IMR-90 (cell line): ENCODE results near the gene SPOCK3. TPM values are rescaled to one million over a fixed set of nuclear protein-coding genes. Genes with fewer than 3 reads are reported as not detected.
A peak's percentile ranks its signal among the peaks of the same experiment; 100 is the strongest.

ENCODE experiments used
- ATAC-seq: fragments of 200-7000 bp; cut with Tn5 transposase; 2 replicates; pipeline ENCODE4 v1.9.1; 2020; ENCODE audit warnings: low read depth, mild to moderate bottlenecking, moderate library complexity
- Bru-seq: library from RNA; stranded (reverse); fragments of 400-500 nt; gene quantifications from one replicate; lab custom pipeline; 2021; lab: Mats Ljungman, UMichigan
- BruChase-seq, 2 experiments: library from RNA; stranded (reverse); fragments of 400-500 nt; gene quantifications; one replicate each; lab custom pipeline; 2021; lab: Mats Ljungman, UMichigan
- BruUV-seq: library from RNA; stranded (reverse); fragments of 400-500 nt; replicated peaks from 2 replicates; lab custom pipeline; 2021; lab: Mats Ljungman, UMichigan
- CTCF ChIA-PET: fragments of 300-600 bp; formaldehyde crosslinking; extraction: SDS; loops from one replicate; lab custom pipeline; 2021; ENCODE audit warnings: antibody characterized with exemption; lab: Yijun Ruan, JAX
- POLR2A ChIA-PET: fragments of 300-600 bp; sonication (Branson Sonifier 250); formaldehyde crosslinking; loops from one replicate; lab custom pipeline; 2022; ENCODE audit warnings: antibody characterized with exemption; ENCODE audit not compliant: unreplicated experiment; lab: Charles Lee
- DNase-seq: peaks from one replicate; pipeline ENCODE4 v3.0.0; 2013
- H2AFZ ChIP-seq: replicated peaks from 2 replicates; pipeline ENCODE3; 2013; ENCODE audit warnings: low read length, mild to moderate bottlenecking; ENCODE audit not compliant: poor library complexity
- H2AK5ac ChIP-seq: 2 replicates; pipeline ENCODE4 v1.6.1; 2013; ENCODE audit warnings: low read depth, low read length, inconsistent platforms
- H2AK9ac ChIP-seq: replicated peaks from 2 replicates; pipeline ENCODE3; 2013; ENCODE audit warnings: mild to moderate bottlenecking, low read depth, low read length, moderate library complexity; ENCODE audit not compliant: poor library complexity
- H2BK120ac ChIP-seq: 2 replicates; pipeline ENCODE4 v1.6.1; 2013; ENCODE audit warnings: low read depth, low read length, inconsistent platforms
- H2BK15ac ChIP-seq: 3 replicates; pipeline ENCODE4 v1.6.1; 2013; ENCODE audit warnings: low read depth, low read length, inconsistent platforms
- H2BK20ac ChIP-seq: 2 replicates; pipeline ENCODE4 v1.6.1; 2013; ENCODE audit warnings: low read depth, mild to moderate bottlenecking, inconsistent platforms, low read length, moderate library complexity
- H2BK5ac ChIP-seq: 2 replicates; pipeline ENCODE4 v1.6.1; 2013; ENCODE audit warnings: mild to moderate bottlenecking, low read depth, low read length, inconsistent platforms; ENCODE audit not compliant: poor library complexity, severe bottlenecking
- H3K14ac ChIP-seq: replicated peaks from 2 replicates; pipeline ENCODE4 v1.6.1; 2013; ENCODE audit warnings: low read depth, low read length, inconsistent platforms
- H3K18ac ChIP-seq: 2 replicates; pipeline ENCODE4 v1.6.1; 2013; ENCODE audit warnings: low read depth, low read length, control low read depth
- H3K23ac ChIP-seq: 2 replicates; pipeline ENCODE4 v1.6.1; 2013; ENCODE audit warnings: low read depth, low read length, inconsistent platforms
- H3K27ac ChIP-seq: 2 replicates; pipeline ENCODE4 v1.5.1; 2013; ENCODE audit warnings: mild to moderate bottlenecking, control low read depth, low read length; ENCODE audit not compliant: insufficient read depth
- H3K27me3 ChIP-seq: 2 replicates; pipeline ENCODE4 v1.6.1; 2013; ENCODE audit warnings: low read length; ENCODE audit not compliant: control insufficient read depth, insufficient read depth
- H3K36me3 ChIP-seq: 2 replicates; pipeline ENCODE4 v1.6.1; 2013; ENCODE audit warnings: low read length, mixed read lengths; ENCODE audit not compliant: control insufficient read depth, insufficient read depth
- H3K4ac ChIP-seq: 2 replicates; pipeline ENCODE4 v1.6.1; 2013; ENCODE audit warnings: low read depth, low read length, inconsistent platforms
- H3K4me1 ChIP-seq: 2 replicates; pipeline ENCODE4 v1.6.1; 2013; ENCODE audit warnings: low read length, mixed read lengths; ENCODE audit not compliant: control insufficient read depth, insufficient read depth
- H3K4me2 ChIP-seq: 2 replicates; pipeline ENCODE4 v1.6.1; 2013; ENCODE audit warnings: low read depth, mild to moderate bottlenecking, control low read depth, low read length, moderate library complexity
- H3K4me3 ChIP-seq: 2 replicates; pipeline ENCODE4 v1.5.1; 2013; ENCODE audit warnings: low read depth, mild to moderate bottlenecking, control low read depth, low read length, moderate library complexity; ENCODE audit not compliant: insufficient read depth
- H3K56ac ChIP-seq: 2 replicates; pipeline ENCODE4 v1.6.1; 2013; ENCODE audit warnings: low read length, inconsistent platforms; ENCODE audit not compliant: insufficient read depth; ENCODE audit errors: extremely low read depth
- H3K79me1 ChIP-seq, 2 experiments: 2 replicates each; pipeline ENCODE4 v1.6.1; 2013; ENCODE audit warnings: low read length in 2 of 2, inconsistent platforms in 1 of 2, low read depth in 1 of 2
- H3K9ac ChIP-seq: 2 replicates; pipeline ENCODE4 v1.6.1; 2013; ENCODE audit warnings: low read depth, low read length, control low read depth
- H3K9me1 ChIP-seq: 2 replicates; pipeline ENCODE4 v1.6.1; 2013; ENCODE audit warnings: low read length, inconsistent platforms; ENCODE audit not compliant: insufficient read depth
- H3K9me3 ChIP-seq: 2 replicates; pipeline ENCODE4 v1.6.1; 2013; ENCODE audit warnings: low read length; ENCODE audit not compliant: control insufficient read depth, insufficient read depth
- H4K20me1 ChIP-seq: 2 replicates; pipeline ENCODE4 v1.6.1; 2013; ENCODE audit warnings: low read length, inconsistent platforms; ENCODE audit not compliant: insufficient read depth
- H4K5ac ChIP-seq: 2 replicates; pipeline ENCODE4 v1.6.1; 2013; ENCODE audit warnings: mild to moderate bottlenecking, low read depth, low read length, control low read depth
- H4K8ac ChIP-seq, 2 experiments: 2 replicates each; pipeline ENCODE4 v1.6.1; 2013; ENCODE audit warnings: low read depth in 2 of 2, low read length in 2 of 2, control low read depth in 1 of 2, inconsistent platforms in 1 of 2
- H4K91ac ChIP-seq: 2 replicates; pipeline ENCODE4 v1.6.1; 2013; ENCODE audit warnings: low read depth, low read length, inconsistent platforms; ENCODE audit not compliant: insufficient read depth
- CTCF ChIP-seq: conservative IDR thresholded peaks from 2 replicates; pipeline ENCODE4 v1.5.1; 2012; ENCODE audit warnings: mild to moderate bottlenecking, low read depth, low read length, improper control_type of control experiment
- ELK1 ChIP-seq: fragments of 150-350 bp; IDR thresholded peaks from 2 replicates; pipeline ENCODE4 v1.6.1; 2016; ENCODE audit warnings: low read depth, mild to moderate bottlenecking, low read length, moderate library complexity, borderline replicate concordance
- FOS ChIP-seq: fragments of 150-350 bp; IDR thresholded peaks from 2 replicates; pipeline ENCODE4 v1.6.1; 2016; ENCODE audit warnings: low read depth, low read length
- MAFK ChIP-seq: IDR thresholded peaks from 2 replicates; pipeline ENCODE4 v1.6.1; 2012; ENCODE audit warnings: low read depth, low read length, improper control_type of control experiment
- MAZ ChIP-seq: IDR thresholded peaks from 2 replicates; pipeline ENCODE4 v1.6.1; 2012; ENCODE audit warnings: low read depth, mild to moderate bottlenecking, low read length, improper control_type of control experiment, moderate library complexity, borderline replicate concordance
- MXI1 ChIP-seq: IDR thresholded peaks from 2 replicates; pipeline ENCODE4 v1.6.1; 2012; ENCODE audit warnings: low read depth, mild to moderate bottlenecking, low read length, moderate library complexity, borderline replicate concordance
- NFE2L2 ChIP-seq: fragments of 150-350 bp; IDR thresholded peaks from 2 replicates; pipeline ENCODE4 v1.6.1; 2016; ENCODE audit warnings: low read depth, mild to moderate bottlenecking, low read length
- POLR2A ChIP-seq: IDR thresholded peaks from 2 replicates; pipeline ENCODE4 v1.6.1; 2012; ENCODE audit warnings: mild to moderate bottlenecking, low read depth, low read length
- RAD21 ChIP-seq: IDR thresholded peaks from 2 replicates; pipeline ENCODE4 v1.6.1; 2012; ENCODE audit warnings: low read length, improper control_type of control experiment
- RCOR1 ChIP-seq: IDR thresholded peaks from 2 replicates; pipeline ENCODE4 v1.6.1; 2012; ENCODE audit warnings: mild to moderate bottlenecking, low read length, improper control_type of control experiment; ENCODE audit not compliant: insufficient replicate concordance
- RFX5 ChIP-seq: IDR thresholded peaks from 2 replicates; pipeline ENCODE4 v1.8.0; 2012; ENCODE audit warnings: low read depth, mild to moderate bottlenecking, low read length, moderate library complexity
- WGBS, 2 experiments: methylation state at CpG; one replicate each; pipeline versions ENCODE4 v1.1.5 to v1.1.7; 2013; ENCODE audit warnings: missing lambda C conversion rate in 2 of 2; ENCODE audit not compliant: insufficient read length in 1 of 2; ENCODE audit errors: extremely low coverage in 2 of 2; 5-methylcytosine and 5-hydroxymethylcytosine counted together
- dilution Hi-C: fragments of 300-500 bp; cut with HindIII; formaldehyde crosslinking; loops from one replicate; pipeline ENCODE4 v1.14.3; 2018; ENCODE audit warnings: low sequenced_read_pairs; ENCODE audit not compliant: unreplicated experiment
- in situ Hi-C: fragments of 300-500 bp; cut with MboI; formaldehyde crosslinking; loops from 3 replicates; pipeline ENCODE4 v1.14.3; 2019; ENCODE audit warnings: low sequenced_read_pairs, inconsistent platforms, mixed read lengths
- intact Hi-C: fragments of 100-400 bp; cut with micrococcal nuclease; formaldehyde crosslinking; loops from 2 replicates; pipeline ENCODE4 v1.10.0; 2022
- long read RNA-seq: library from polyadenylated mRNA; unstranded; transcript quantifications from one replicate; pipeline ENCODE4 v2.0.0, GENCODE V29; 2021; ENCODE audit not compliant: unreplicated experiment
- polyA plus RNA-seq, 3 experiments: library from polyadenylated mRNA; depleted of rRNA; stranded (reverse); fragments of >200 nt; gene quantifications; 2 replicates each; pipeline ENCODE4 v1.2.3, GENCODE V29; 2012; ENCODE audit warnings: low replicate concordance in 1 of 3
- total RNA-seq: library from RNA; depleted of rRNA; stranded (reverse); fragments of >200 nt; gene quantifications from 2 replicates; pipeline ENCODE4 v1.2.3, GENCODE V29; 2012; rRNA removed

Gene SPOCK3
- total RNA-seq = not detected in 2 replicates
- polyA plus RNA-seq (2012; rRNA removed) = 0.11 TPM in 1 of 2 replicates, not detected in the other
- not detected in 2 replicates for polyA plus RNA-seq (2012; cell fraction: cytosol; rRNA removed)
- not detected in 2 replicates for polyA plus RNA-seq (2012; cell fraction: nucleus; rRNA removed; ENCODE audit: low replicate concordance)
- percentile 1 among the genes with signal in this experiment for Bru-seq, nascent RNA
- BruChase-seq, experiment 1, labeled RNA remaining after a 6-hour chase = percentile 1 among the genes with signal in this experiment
- BruChase-seq, experiment 2, labeled RNA remaining after a 2-hour chase = percentile 1 among the genes with signal in this experiment
- long read RNA-seq = 0 reads

- peak; percentile 56; the same call in 1 of the 2 replicates for ATAC-seq
- Histone ChIP-seq H4K20me1 (no peaks in the 10 kb centered on the region), H3K4ac (no peak within 1 kb of the TSS), H3K9me1 (no peaks in the 10 kb centered on the region), H3K4me1 (no peaks in the 10 kb centered on the region), H3K23ac (no peak within 1 kb of the TSS), H2BK15ac (no peak within 1 kb of the TSS), H3K4me2 (peak within 1 kb of the TSS; percentile 78), H3K27ac (no peak within 1 kb of the TSS), H2AK9ac (peak within 1 kb of the TSS; percentile 57), H3K14ac (no peak within 1 kb of the TSS), H3K27me3 (peaks cover 7% of the 10 kb centered on the region; the same call in 1 of the 2 replicates), H3K36me3 (no peaks in the 10 kb centered on the region), H2BK120ac (no peak within 1 kb of the TSS), H3K9ac (no peak within 1 kb of the TSS), H3K79me1 (no peaks in the 10 kb centered on the region), H2AK5ac (no peak within 1 kb of the TSS), H2BK20ac (no peak within 1 kb of the TSS), H3K18ac (no peak within 1 kb of the TSS), H4K91ac (no peak within 1 kb of the TSS), H2BK5ac (no peak within 1 kb of the TSS), H3K4me3 (peak within 1 kb of the TSS; percentile 37), H4K8ac (no peak within 1 kb of the TSS), H3K9me3 (no peaks in the 10 kb centered on the region), H3K56ac (no peak within 1 kb of the TSS), H2AFZ (peak within 1 kb of the TSS; percentile 72), H4K5ac (no peak within 1 kb of the TSS)
- WGBS, 2 experiments = 2% methylated on average over 12 of the region's 32 CpGs; no CpG with 5 or more reads in 1 of the 2 experiments
- BruUV-seq = no TSS peak
- TF ChIP-seq RCOR1 (no peak), FOS (no peak), NFE2L2 (no peak), MAFK (no peak), MAZ (no peak), RAD21 (no peak), RFX5 (no peak), POLR2A (no peak), ELK1 (no peak), MXI1 (no peak), CTCF (no peak)
- POLR2A ChIA-PET = no interaction called here
- CTCF ChIA-PET = no interaction called here
- DNase-seq = no peak
- in situ Hi-C loops (no loop called here), intact Hi-C loops (no loop called here), dilution Hi-C loops (no loop called here)
Observed at GRCh38 chr4:167234316-167234881, at the start of gene SPOCK3. SPOCK3 (minus strand) TSS chr4:167234494.
